Activated CD8-positive, alpha-beta memory T cell treated with anti-CD3 and anti-CD28 coated beads for 24 hours (primary cell): ENCODE data around the gene CLNS1A.
A peak's percentile ranks its signal among the peaks of the same experiment; 100 is the strongest.
"Not testable (repeated sequence)": the region's sequence is repeated elsewhere in the genome, so short reads cannot be mapped to it uniquely, and the experiment has no call there.

Source experiments
- DNase-seq: peaks from one replicate; pipeline ENCODE4 v3.0.0-alpha.2; 2020

CLNS1A gene

DNA sequence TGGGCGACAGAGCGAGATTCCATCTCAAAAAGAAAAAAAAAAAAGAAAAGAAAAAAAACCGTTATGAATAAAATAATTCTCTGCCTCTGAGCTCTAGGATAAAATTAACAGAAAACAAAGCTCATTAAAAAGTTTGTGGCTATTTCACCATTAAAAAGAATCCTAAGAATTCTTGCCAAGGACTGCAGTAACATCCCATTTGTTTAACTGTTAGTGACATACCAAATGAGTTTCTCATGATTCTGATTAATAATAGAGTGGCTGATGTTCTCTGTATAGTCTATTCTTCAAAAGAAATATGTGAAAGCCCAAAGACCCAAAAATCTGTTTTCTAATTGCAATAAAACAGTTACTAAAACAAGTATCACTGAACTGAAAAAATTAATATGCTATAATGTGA lies 19.7 kb downstream of the CLNS1A start:
- no peak for DNase-seq

DNA sequence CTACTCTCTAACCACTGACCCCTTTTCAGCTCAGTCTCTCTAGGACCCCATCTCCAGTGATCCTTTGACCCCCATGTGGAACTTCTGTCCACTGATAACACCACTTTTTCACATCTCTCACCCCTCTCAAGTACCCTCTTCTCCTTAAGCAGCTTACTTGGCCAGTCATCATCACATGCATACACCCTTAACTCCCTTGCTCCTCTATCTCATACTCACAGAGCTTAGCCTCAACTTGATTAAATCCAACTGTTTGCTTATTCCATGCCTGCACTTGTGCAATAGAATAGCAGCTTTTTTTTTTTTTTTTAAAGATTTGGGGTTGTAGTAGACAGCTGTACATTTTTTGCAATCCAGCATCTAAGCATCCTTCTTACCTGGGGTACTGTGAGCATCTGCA lies 25.7 kb downstream of the CLNS1A start:
- DNase-seq: no peak

DNA sequence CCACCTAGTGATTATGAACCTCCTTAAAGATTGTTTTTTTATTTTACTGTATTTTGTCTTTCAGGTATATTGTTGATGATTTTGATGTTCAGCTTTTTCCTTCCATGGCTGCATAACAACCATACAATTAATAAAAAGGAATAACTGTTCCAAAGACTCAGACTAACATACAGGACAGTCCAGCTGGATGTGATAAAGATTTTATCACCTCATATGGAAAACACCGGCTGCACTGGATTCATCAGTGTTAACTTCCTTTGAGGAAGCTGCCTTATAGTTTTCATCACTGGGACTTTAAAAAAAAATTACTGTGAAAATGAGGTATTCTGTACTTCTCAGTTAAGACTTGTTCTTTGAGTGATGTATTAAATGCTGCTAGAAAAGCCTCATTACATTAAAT lies 28.4 kb downstream of the CLNS1A start:
- DNase-seq: no peak

DNA sequence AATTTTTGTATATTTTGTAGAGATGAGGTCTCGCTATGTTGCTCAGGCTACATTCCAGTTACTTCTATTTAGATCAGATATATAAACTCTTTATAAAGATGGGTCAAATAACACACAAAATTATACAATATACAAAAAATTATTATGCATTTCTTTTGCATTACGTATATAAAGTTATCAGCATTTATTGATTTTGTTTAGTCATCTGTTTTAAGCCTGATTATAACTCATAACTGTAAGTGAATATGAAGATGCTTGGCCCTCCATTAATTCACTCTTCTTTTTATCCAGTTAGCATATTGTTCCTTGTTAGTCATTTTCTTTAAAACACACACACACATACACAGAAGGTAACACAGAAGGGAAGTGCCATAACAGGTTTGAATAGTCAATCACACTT lies 33.3 kb downstream of the CLNS1A start:
- DNase-seq: no peak

DNA sequence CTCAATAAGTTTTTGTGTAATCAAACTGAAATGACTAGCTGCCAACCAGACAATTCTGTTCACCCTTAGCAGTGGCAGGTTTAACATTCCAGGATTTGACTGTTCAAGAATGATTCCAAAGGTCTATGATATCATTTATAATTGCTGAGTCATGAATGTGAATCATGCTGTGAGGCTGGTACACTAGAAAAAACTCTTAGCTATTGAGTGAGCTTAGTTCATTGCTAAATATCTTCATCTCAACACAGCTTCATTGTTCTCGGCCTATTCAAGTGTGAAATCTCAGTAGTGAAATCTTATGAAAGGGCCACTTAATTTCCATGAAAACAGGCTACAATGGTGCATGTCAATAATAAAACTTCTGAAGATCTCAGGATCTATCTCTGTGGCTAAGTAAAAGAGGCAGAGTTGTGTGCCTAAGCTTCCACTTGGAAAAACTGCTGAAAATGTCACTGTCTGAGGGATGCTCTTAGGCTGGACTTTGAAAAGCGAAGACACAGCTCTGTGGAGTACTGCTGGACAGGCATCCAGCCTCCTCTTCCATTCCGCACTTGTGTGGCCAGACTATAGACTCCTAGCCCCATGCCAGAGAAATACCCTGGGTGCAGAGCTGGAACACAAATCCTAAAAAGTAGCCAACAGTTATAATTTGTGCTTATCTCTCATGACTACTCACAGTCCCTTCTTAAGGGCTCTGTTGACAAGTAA lies 35.1 kb downstream of the CLNS1A start:
- DNase-seq: no peak

DNA sequence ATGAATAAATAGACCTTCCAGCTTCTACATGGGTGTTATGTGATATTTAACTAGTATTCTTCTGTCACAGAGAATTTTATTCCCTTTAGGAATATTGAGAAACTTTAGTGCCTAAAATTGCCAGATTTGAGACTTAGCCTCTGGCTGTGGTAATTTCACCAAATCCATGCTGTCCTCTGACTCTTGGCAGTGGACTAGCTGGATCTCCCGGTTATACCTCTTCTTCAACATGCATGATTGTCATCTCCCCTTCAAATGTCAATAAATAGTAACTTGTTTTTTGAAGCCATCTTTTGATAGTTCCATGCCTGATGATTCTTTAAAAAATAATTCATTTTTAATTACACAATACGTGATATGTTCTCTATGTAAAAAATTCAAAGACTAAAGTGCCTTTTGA lies 39.4 kb downstream of the CLNS1A start:
- no peak for DNase-seq

DNA sequence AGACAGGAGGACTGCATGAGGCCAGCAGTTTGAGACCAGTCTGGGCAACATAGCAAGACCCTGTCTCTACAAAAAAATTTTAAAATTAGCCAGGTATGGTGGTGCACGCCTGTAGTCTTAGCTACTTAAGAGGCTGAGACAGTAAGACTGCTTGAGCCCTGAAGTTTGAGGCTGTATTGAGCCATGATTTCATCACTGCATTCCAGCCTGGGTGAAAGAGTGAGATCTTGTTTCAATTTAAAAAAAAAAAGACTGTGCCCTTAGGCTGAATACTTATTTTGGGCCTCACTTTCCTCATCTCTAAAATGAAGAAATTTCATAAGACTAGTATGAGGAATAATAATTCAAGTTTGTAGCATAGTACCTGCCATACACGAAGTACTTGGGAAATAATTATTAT lies 41.0 kb downstream of the CLNS1A start:
- DNase-seq: no peak

DNA sequence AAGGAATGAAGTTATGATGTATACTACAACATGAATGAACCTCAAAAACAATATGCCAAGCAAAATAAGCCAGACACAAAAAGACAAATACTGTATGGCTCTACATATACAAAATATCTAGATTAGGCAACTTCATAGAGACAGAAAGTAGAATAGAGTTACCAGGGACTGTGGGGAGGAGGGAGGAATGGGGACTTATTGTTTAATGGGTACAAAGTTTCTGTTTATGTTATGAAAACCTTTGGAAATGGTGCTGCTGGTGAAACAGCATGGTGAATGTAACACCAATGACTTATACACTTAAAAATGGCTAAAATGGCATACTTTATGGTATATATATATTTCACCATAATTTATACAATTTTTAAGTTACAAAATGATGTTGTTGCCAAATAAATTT lies 43.7 kb downstream of the CLNS1A start:
- no peak for DNase-seq

DNA sequence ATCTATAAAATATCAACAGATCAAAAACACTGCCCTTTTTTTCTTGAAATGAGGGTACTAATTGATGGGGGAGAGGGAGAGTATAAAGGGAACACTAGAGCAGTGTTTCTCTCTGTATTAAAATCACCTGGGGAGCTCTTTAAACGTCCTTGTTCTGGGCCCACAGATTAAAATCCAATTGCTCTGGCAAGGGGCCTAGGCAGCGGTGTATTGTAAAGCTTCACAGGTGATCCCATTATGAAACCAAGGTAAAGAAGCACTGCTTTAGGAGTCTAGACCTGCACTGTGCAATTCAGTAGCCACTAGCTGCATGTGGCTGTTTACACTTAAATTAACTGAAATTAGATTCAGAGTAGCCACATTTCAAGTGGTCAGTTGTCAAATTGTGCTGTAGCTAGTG lies 44.9 kb downstream of the CLNS1A start:
- no peak for DNase-seq

DNA sequence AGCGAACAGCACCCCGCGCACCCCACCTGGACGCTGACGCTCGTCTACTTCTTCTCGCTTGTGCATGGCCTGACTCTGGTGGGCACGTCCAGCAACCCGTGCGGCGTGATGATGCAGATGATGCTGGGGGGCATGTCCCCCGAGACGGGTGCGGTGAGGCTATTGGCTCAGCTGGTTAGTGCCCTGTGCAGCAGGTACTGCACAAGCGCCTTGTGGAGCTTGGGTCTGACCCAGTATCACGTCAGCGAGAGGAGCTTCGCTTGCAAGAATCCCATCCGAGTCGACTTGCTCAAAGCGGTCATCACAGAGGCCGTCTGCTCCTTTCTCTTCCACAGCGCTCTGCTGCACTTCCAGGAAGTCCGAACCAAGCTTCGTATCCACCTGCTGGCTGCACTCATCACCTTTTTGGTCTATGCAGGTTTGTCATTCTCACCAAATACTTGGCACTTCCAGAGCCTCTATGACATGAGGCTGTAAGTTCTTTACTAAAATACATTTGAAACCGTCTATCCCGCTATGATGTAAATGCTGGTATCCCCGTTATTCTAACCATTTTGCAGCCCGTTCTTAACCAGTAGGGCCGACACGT lies 47.3 kb downstream of the CLNS1A start:
- no peak for DNase-seq

DNA sequence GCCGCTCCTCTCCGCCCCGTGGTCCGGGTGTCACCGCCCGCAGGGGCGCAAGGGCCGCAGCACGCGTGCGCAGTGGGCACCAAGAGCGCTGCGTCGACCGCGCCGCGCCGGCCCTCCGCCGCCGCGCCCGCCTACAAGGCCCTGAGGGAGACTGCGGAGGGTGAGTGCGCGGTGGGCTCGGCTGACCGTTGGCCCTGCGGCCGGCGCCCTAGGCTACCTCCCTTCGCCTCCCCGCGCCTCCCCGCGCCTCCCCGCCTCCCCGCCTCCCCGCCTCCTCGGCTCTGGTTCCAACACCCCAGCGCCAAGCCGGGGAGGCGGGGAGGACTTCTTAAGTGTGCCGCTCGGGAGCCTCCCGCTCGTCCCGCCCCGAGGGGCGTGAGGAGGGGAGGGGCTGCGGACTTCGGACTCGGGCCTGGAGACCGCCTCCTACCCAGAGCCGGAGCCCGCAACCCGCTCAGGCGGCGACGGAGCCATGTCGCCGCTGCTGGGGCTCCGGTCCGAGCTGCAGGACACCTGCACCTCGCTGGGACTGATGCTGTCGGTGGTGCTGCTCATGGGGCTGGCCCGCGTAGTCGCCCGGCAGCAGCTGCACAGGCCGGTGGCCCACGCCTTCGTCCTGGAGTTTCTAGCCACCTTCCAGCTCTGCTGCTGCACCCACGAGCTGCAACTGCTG lies 47.9 kb downstream of the CLNS1A start, which contains the start of gene AQP11:
TSS of gene AQP11 (plus strand) at position 433 of the 673 bp plus-strand sequence. CDS start at position 473, 40 bp downstream.
- peak; percentile 81 for DNase-seq

DNA sequence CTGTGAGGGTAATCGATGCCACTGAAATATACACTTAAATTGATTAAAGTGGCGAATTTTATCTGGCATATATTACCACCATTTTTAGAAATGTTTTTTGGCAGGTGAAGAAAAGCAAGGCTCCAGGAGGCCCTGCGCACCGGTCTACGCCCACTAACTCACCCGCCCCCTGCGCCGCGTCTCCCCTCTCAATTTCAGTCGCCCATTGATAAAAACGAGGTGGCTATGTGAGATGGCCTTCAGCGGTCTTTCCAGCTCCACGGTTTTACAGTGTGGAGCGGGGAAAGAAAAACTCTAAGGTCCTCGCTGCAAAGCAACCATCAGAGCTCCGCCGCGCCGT lies 48.4 kb downstream of the CLNS1A start:
- peak; percentile 84 for DNase-seq

DNA sequence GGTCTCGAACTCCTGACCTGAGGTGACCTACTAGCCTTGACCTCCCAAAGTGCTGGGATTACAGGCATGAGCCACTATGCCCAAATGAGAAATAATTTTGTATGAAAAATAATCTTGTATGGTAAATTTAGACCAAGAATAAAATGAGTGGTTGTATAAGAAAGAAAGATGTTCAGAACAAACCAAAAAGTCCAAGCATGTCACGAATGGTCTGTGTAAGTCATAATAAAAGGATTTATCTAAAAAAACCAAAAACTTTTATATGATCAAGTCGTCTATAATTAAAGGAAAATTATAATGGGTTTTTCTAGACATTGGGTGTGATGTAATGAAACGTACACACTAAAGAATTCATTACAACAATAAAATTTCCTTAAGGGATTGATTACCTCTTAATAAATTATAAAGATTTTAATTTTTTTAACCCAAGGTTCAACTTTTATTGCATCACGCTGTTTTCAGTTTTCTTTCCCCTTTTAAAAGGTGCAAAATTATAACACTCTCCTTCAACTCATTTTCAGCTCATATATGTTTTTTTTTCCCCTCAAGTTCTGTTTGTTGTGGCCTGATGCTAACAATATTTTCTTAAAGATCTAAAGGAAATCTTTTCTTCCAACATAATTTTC lies 56.8 kb downstream of the CLNS1A start:
- no peak for DNase-seq

DNA sequence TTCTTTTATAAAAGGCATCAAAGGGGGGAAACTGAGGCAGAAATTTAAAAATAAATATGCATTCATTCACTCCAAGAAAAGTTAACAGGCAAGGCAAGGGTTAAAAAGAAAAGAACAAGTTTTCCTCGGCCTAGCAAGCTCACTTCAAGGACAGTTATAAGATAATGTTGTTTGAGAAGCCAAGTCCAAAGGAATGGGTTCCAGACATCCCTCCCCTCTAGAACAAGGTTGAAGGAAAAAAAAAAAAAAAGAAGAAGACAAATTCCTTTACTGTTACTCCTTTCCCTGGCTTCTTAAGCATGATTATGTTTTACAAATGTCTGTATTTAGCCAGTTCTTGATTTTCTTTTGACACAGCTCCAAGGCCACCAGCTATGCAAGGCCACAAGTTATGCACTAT lies 62.2 kb downstream of the CLNS1A start:
- not testable (repeated sequence) for DNase-seq

DNA sequence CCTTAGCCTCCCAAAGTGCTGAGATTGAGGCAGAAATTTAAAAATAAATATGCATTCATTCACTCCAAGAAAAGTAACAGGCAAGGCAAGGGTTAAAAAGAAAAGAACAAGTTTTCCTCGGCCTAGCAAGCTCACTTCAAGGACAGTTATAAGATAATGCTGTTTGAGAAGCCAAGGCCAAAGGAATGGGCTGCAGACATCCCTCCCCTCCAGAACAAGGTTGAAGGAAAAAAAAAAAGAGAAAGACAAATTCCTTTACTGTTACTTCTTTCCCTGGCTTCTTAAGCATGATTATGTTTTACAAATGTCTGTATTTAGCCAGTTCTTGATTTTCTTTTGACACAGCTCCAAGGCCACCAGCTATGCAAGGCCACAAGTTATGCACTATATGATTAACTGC lies 66.7 kb downstream of the CLNS1A start:
- not testable (repeated sequence) for DNase-seq

DNA sequence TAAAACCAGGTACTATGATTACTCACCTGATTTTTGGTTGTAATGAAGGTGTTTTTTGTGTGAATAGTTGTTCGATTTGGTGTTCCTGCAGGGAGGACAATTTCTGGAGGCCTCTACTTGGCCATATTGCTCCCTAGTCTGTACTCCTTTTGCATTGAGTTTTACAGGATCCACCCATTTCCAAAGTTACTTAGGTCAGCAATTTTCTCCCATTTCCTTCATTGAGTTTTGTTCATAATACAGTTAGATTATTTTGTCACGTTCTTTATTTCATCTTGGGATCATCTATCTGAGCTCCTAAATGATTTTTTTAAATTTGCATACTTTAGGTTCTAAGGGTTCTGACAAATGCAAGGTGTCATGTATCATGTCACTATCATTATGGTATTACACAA lies 67.9 kb downstream of the CLNS1A start:
- DNase-seq: no peak

DNA sequence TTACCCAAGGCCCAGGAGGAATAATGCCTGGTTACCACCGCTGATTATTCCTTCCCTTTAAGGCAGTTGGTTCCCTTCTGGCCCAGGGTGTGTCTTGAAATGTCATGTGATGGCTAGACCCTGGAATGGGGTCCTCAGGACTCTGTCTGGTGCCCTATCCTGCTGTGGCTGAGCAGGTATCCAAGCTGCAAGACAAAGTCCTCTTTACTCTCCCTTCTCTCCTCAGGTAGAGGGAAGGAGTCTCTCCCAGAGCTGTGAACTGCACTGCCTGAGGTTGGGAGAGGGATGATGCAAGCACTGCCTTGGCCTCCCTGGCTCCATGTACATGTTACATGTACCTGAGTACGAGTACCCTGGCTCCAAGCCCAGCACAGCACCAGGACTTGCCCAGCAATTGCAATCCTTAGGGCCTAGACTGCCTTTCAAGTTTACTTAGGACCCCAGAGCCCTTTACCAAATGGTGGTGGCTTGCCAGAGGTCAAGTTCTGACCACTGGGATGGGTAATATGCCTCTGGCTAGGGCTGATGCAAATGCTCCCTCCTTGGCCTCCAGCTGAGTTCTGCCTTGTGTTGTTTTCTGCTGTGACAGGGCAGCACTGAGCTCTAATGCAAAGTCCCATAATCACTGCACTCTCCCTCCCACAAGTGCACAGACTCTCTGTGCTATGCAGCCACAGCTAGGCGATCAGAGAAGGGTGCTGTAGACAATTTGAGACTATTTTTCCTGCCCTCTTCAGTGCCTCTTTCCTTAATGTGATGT lies 68.5 kb downstream of the CLNS1A start:
- no peak for DNase-seq

DNA sequence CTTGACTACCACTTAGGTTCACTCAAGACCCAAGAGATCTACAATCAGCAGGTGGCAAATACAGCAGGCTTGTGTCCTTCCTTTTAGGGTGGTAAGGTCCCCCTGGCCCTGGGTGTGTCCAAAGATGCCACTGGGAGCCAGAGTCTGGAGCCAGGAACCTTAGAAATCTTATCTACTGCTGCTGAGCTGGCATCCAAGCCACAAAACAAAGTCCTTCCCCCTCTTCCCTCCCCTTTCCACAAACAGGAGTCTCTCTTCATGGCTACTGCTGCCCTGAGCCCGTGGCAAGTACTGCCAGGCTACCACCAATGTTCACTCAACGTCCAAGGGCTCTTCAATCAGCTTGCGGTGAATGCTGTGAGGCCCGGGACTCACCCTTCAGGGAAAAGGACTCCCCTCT lies 69.3 kb downstream of the CLNS1A start:
- no peak for DNase-seq
